C4-2B (cell line): ENCODE results near the gene DAP3.
"Not testable (repeated sequence)": the region's sequence is repeated elsewhere in the genome, so short reads cannot be mapped to it uniquely, and the experiment has no call there.

Experiments
- ZFX ChIP-seq: fragments of 450-650 bp; IDR thresholded peaks from 2 replicates; pipeline ENCODE4 v1.6.1; 2017
- TF ChIP-seq, protein P1 (sequence below): fragments of 450-650 bp; conservative IDR thresholded peaks from 2 replicates; pipeline ENCODE4 v1.5.1; 2017; ENCODE audit warnings: mild to moderate bottlenecking

DNA sequence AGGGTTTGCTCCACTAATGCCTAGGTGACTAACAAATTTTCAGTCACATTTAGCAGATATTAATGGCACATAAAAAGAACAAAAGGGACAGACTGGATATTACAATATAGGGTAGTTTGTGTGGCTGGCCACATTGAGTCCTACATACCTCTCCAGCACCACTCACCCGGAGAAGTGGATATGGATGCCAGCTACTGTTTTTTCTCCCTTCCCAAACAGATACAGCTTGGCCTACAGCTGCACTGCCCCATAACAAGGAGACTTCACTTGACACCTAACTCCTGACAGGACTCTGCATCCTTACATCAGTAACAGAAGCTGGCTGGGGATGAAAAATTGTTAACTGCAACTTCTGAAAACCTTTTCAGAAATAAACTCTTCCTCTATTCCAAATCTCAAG, 9.9 kb upstream of the DAP3 start:
- TF ChIP-seq, protein P1, sequence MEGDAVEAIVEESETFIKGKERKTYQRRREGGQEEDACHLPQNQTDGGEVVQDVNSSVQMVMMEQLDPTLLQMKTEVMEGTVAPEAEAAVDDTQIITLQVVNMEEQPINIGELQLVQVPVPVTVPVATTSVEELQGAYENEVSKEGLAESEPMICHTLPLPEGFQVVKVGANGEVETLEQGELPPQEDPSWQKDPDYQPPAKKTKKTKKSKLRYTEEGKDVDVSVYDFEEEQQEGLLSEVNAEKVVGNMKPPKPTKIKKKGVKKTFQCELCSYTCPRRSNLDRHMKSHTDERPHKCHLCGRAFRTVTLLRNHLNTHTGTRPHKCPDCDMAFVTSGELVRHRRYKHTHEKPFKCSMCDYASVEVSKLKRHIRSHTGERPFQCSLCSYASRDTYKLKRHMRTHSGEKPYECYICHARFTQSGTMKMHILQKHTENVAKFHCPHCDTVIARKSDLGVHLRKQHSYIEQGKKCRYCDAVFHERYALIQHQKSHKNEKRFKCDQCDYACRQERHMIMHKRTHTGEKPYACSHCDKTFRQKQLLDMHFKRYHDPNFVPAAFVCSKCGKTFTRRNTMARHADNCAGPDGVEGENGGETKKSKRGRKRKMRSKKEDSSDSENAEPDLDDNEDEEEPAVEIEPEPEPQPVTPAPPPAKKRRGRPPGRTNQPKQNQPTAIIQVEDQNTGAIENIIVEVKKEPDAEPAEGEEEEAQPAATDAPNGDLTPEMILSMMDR: not testable (repeated sequence)
- not testable (repeated sequence) for TF ChIP-seq ZFX
